ENCODE measurements around the gene SSBP3. TPM values are rescaled to one million over a fixed set of nuclear protein-coding genes. Genes with fewer than 3 reads are reported as not detected.

SSBP3 gene
- polyA plus RNA-seq, 10 donors = 44.8 to 68.1 (median 51.2) TPM

GRCh38 chr1:54331843-54332463 is 74.2 kb downstream of the SSBP3 start:
- DNase-seq = peak in 1 of 3 donors; percentile 49

- DNase-seq = peak in 1 of 3 donors; percentile 74
These were observed 75.0 kb downstream of the SSBP3 start for GRCh38 chr1:54331091-54331772.

- peak in 1 of 3 donors; percentile 63 for DNase-seq
These were observed 76.7 kb downstream of the SSBP3 start for GRCh38 chr1:54329312-54330003.

- DNase-seq = no peak
These were observed 78.0 kb downstream of the SSBP3 start for GRCh38 chr1:54328066-54328636.

GRCh38 chr1:54327386-54328065 is 78.7 kb downstream of the SSBP3 start:
- DNase-seq = no peak

GRCh38 chr1:54326543-54327385 is 79.4 kb downstream of the SSBP3 start:
- DNase-seq = no peak

- no peak for DNase-seq
These were observed 80.3 kb downstream of the SSBP3 start for GRCh38 chr1:54325703-54326461.

- DNase-seq = no peak
These were observed 80.9 kb downstream of the SSBP3 start for GRCh38 chr1:54325284-54325683.

- DNase-seq = peak in 2 of 3 donors; percentile 64 to 89
These were observed 81.7 kb downstream of the SSBP3 start for GRCh38 chr1:54324251-54325140.

- DNase-seq = no peak
These were observed 82.3 kb downstream of the SSBP3 start for GRCh38 chr1:54323921-54324250.

GRCh38 chr1:54323324-54323739 is 82.9 kb downstream of the SSBP3 start:
- peak in 1 of 3 donors; percentile 56 for DNase-seq

- DNase-seq = no peak
These were observed 87.9 kb downstream of the SSBP3 start for GRCh38 chr1:54318246-54318814.

GRCh38 chr1:54317084-54317483 is 89.1 kb downstream of the SSBP3 start:
- no peak for DNase-seq

GRCh38 chr1:54315099-54315498 is 91.1 kb downstream of the SSBP3 start:
- DNase-seq = no peak

GRCh38 chr1:54314696-54315095 is 91.5 kb downstream of the SSBP3 start:
- DNase-seq = peak in 1 of 3 donors; percentile 41

- peak; percentile 81 to 94 (median 83) for DNase-seq
These were observed 93.3 kb downstream of the SSBP3 start for GRCh38 chr1:54312796-54313316.

- DNase-seq = no peak
These were observed 94.7 kb downstream of the SSBP3 start for GRCh38 chr1:54311506-54311905.

All from muscle of back (tissue), 11 donors.